ENCODE measurements around the gene CAMKMT.

GRCh38 chr2:44522846-44523245 lies 161.1 kb downstream of the CAMKMT start:
- TF ChIP-seq POLR2A (IDR thresholded peaks at IDR 0.05) (no peak), POLR2AphosphoS5 (IDR thresholded peaks at IDR 0.05) (no peak), EP300 (IDR thresholded peaks at IDR 0.05; ENCODE audit: low read depth) (no peak)
- TF ChIP-seq, protein P1, sequence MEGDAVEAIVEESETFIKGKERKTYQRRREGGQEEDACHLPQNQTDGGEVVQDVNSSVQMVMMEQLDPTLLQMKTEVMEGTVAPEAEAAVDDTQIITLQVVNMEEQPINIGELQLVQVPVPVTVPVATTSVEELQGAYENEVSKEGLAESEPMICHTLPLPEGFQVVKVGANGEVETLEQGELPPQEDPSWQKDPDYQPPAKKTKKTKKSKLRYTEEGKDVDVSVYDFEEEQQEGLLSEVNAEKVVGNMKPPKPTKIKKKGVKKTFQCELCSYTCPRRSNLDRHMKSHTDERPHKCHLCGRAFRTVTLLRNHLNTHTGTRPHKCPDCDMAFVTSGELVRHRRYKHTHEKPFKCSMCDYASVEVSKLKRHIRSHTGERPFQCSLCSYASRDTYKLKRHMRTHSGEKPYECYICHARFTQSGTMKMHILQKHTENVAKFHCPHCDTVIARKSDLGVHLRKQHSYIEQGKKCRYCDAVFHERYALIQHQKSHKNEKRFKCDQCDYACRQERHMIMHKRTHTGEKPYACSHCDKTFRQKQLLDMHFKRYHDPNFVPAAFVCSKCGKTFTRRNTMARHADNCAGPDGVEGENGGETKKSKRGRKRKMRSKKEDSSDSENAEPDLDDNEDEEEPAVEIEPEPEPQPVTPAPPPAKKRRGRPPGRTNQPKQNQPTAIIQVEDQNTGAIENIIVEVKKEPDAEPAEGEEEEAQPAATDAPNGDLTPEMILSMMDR (IDR thresholded peaks at IDR 0.05): no peak

Data from transverse colon (tissue), 4 donors.